HEK293 (cell line): ENCODE data around the gene TSHR.

ENCODE experiments used
- ZFP41 ChIP-seq: fragments of 450-650 bp; formaldehyde crosslinking; IDR thresholded peaks from 2 replicates; pipeline ENCODE4 v1.5.1; 2016; ENCODE audit warnings: missing biosample characterization, missing genetic modification characterization, borderline replicate concordance
- ZNF114 ChIP-seq: fragments of 450-650 bp; formaldehyde crosslinking; IDR thresholded peaks from 2 replicates; pipeline ENCODE4 v1.5.0; 2017; ENCODE audit warnings: missing biosample characterization, missing genetic modification characterization
- ZNF274 ChIP-seq, 2 experiments: fragments of 200-500 bp in 1 of 2; fragments of 450-650 bp in 1 of 2; sonication (Bioruptor generic) in 1 of 2; formaldehyde crosslinking in 1 of 2; IDR thresholded peaks; 2 replicates each; pipeline versions ENCODE4 v1.5.1 to v1.6.1; 2014 to 2016; ENCODE audit warnings: borderline replicate concordance in 1 of 2, inconsistent platforms in 1 of 2, low read length in 1 of 2, missing biosample characterization in 1 of 2, missing genetic modification characterization in 1 of 2
- TF ChIP-seq, protein P1 (sequence below): fragments of 450-650 bp; formaldehyde crosslinking; IDR thresholded peaks from 2 replicates; pipeline ENCODE4 v1.5.1; 2016; ENCODE audit warnings: missing biosample characterization, missing genetic modification characterization
- TF ChIP-seq, protein P2 (sequence below): fragments of 450-650 bp; formaldehyde crosslinking; IDR thresholded peaks from 2 replicates; pipeline ENCODE4 v1.5.1; 2016; ENCODE audit warnings: missing biosample characterization, missing genetic modification characterization
- TF ChIP-seq, protein P3 (sequence below): fragments of 450-650 bp; formaldehyde crosslinking; IDR thresholded peaks from 2 replicates; pipeline ENCODE4 v1.5.1; 2017; ENCODE audit warnings: missing biosample characterization, mild to moderate bottlenecking, missing genetic modification characterization, moderate library complexity
- TF ChIP-seq, protein P4 (sequence below): fragments of 450-650 bp; formaldehyde crosslinking; IDR thresholded peaks from 2 replicates; pipeline ENCODE4 v1.5.1; 2016; ENCODE audit warnings: missing biosample characterization, missing genetic modification characterization
- TF ChIP-seq, protein P5 (sequence below): fragments of 450-650 bp; formaldehyde crosslinking; IDR thresholded peaks from 2 replicates; pipeline ENCODE4 v1.5.1; 2016; ENCODE audit warnings: missing biosample characterization, missing genetic modification characterization, low read depth

DNA sequence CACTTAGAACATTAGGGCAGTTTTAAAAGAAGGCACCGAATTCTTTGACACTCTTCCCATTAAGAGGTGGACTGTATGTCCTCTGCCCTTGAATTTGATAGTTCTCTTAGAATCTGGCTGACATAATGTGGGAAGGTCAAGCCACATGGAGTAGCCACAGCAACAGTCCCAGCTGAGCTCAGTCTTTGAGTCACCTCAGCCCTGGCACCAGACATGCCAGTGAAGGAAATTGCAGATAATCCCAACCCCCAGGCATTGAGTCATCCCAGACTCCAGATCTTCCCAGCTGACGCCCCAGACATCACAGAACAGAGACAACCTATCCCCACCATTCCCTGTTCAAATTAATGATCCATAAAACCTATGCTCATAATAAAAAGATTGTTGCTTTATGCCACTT lies 181.9 kb downstream of the TSHR start:
- TF ChIP-seq, protein P1, sequence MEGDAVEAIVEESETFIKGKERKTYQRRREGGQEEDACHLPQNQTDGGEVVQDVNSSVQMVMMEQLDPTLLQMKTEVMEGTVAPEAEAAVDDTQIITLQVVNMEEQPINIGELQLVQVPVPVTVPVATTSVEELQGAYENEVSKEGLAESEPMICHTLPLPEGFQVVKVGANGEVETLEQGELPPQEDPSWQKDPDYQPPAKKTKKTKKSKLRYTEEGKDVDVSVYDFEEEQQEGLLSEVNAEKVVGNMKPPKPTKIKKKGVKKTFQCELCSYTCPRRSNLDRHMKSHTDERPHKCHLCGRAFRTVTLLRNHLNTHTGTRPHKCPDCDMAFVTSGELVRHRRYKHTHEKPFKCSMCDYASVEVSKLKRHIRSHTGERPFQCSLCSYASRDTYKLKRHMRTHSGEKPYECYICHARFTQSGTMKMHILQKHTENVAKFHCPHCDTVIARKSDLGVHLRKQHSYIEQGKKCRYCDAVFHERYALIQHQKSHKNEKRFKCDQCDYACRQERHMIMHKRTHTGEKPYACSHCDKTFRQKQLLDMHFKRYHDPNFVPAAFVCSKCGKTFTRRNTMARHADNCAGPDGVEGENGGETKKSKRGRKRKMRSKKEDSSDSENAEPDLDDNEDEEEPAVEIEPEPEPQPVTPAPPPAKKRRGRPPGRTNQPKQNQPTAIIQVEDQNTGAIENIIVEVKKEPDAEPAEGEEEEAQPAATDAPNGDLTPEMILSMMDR: no peak
- no peak for TF ChIP-seq ZNF274 (IDR thresholded peaks at IDR 0.05; ENCODE audit: low read length)
- no peak for TF ChIP-seq ZNF274 (tag by site-specific recombination; IDR thresholded peaks at IDR 0.05; ENCODE audit: borderline replicate concordance)
- TF ChIP-seq, protein P2, sequence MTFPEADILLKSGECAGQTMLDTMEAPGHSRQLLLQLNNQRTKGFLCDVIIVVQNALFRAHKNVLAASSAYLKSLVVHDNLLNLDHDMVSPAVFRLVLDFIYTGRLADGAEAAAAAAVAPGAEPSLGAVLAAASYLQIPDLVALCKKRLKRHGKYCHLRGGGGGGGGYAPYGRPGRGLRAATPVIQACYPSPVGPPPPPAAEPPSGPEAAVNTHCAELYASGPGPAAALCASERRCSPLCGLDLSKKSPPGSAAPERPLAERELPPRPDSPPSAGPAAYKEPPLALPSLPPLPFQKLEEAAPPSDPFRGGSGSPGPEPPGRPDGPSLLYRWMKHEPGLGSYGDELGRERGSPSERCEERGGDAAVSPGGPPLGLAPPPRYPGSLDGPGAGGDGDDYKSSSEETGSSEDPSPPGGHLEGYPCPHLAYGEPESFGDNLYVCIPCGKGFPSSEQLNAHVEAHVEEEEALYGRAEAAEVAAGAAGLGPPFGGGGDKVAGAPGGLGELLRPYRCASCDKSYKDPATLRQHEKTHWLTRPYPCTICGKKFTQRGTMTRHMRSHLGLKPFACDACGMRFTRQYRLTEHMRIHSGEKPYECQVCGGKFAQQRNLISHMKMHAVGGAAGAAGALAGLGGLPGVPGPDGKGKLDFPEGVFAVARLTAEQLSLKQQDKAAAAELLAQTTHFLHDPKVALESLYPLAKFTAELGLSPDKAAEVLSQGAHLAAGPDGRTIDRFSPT (tag by site-specific recombination): no peak
- TF ChIP-seq, protein P3, sequence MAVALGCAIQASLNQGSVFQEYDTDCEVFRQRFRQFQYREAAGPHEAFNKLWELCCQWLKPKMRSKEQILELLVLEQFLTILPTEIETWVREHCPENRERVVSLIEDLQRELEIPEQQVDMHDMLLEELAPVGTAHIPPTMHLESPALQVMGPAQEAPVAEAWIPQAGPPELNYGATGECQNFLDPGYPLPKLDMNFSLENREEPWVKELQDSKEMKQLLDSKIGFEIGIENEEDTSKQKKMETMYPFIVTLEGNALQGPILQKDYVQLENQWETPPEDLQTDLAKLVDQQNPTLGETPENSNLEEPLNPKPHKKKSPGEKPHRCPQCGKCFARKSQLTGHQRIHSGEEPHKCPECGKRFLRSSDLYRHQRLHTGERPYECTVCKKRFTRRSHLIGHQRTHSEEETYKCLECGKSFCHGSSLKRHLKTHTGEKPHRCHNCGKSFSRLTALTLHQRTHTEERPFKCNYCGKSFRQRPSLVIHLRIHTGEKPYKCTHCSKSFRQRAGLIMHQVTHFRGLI (tag by site-specific recombination): no peak
- no peak for TF ChIP-seq ZNF114 (tag by site-specific recombination)
- TF ChIP-seq, protein P4, sequence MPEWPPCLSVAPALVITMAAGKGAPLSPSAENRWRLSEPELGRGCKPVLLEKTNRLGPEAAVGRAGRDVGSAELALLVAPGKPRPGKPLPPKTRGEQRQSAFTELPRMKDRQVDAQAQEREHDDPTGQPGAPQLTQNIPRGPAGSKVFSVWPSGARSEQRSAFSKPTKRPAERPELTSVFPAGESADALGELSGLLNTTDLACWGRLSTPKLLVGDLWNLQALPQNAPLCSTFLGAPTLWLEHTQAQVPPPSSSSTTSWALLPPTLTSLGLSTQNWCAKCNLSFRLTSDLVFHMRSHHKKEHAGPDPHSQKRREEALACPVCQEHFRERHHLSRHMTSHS (tag by site-specific recombination): no peak
- no peak for TF ChIP-seq ZFP41
- TF ChIP-seq, protein P5, sequence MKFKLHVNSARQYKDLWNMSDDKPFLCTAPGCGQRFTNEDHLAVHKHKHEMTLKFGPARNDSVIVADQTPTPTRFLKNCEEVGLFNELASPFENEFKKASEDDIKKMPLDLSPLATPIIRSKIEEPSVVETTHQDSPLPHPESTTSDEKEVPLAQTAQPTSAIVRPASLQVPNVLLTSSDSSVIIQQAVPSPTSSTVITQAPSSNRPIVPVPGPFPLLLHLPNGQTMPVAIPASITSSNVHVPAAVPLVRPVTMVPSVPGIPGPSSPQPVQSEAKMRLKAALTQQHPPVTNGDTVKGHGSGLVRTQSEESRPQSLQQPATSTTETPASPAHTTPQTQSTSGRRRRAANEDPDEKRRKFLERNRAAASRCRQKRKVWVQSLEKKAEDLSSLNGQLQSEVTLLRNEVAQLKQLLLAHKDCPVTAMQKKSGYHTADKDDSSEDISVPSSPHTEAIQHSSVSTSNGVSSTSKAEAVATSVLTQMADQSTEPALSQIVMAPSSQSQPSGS (tag by site-specific recombination): no peak
